Panc1 (cell line): ENCODE results near the gene HMCN2. TPM values are rescaled to one million over a fixed set of nuclear protein-coding genes. Genes with fewer than 3 reads are reported as not detected.

Experiments
- ATAC-seq: fragments of 200-7000 bp; cut with Tn5 transposase; 2 replicates; pipeline ENCODE4 v1.9.1; 2020; ENCODE audit warnings: mild to moderate bottlenecking, moderate library complexity
- BruUV-seq: library from RNA; stranded (reverse); fragments of 400-500 nt; replicated peaks from 2 replicates; lab custom pipeline; 2021; lab: Mats Ljungman, UMichigan
- CTCF ChIA-PET: fragments of 300-600 bp; sonication (Branson Sonifier 250); formaldehyde crosslinking; loops from one replicate; lab custom pipeline; 2022; ENCODE audit warnings: antibody characterized with exemption; lab: Charles Lee
- POLR2A ChIA-PET: fragments of 300-600 bp; sonication (Branson Sonifier 250); formaldehyde crosslinking; loops from one replicate; lab custom pipeline; 2022; ENCODE audit warnings: antibody characterized with exemption; lab: Charles Lee
- DNase-seq: peaks from one replicate; pipeline ENCODE4 v3.0.0-alpha.2; 2010; ENCODE audit warnings: low read depth, low spot score
- H3K27ac ChIP-seq: 2 replicates; pipeline ENCODE4 v1.5.1; 2011; ENCODE audit warnings: mild to moderate bottlenecking, low read length, inconsistent platforms
- H3K27me3 ChIP-seq: fragments of 200-500 bp; sonication (Bioruptor generic); 2 replicates; pipeline ENCODE4 v1.6.0; 2014; ENCODE audit warnings: low read length, inconsistent platforms; ENCODE audit not compliant: control insufficient read depth, insufficient read depth
- H3K36me3 ChIP-seq: fragments of 200-500 bp; sonication (Bioruptor generic); 2 replicates; pipeline ENCODE4 v1.5.1; 2014; ENCODE audit warnings: inconsistent platforms, mild to moderate bottlenecking, low read length, moderate library complexity; ENCODE audit not compliant: control insufficient read depth, insufficient read depth
- H3K4me1 ChIP-seq: 2 replicates; pipeline ENCODE4 v1.5.1; 2011; ENCODE audit warnings: inconsistent platforms, mild to moderate bottlenecking, low read length, moderate library complexity; ENCODE audit not compliant: control insufficient read depth, insufficient read depth
- H3K4me3 ChIP-seq, 2 experiments: 2 replicates each; pipeline ENCODE4 v1.5.1; 2011 to 2012; ENCODE audit warnings: low read depth in 2 of 2, low read length in 2 of 2, mild to moderate bottlenecking in 2 of 2, inconsistent platforms in 1 of 2, moderate library complexity in 1 of 2
- H3K9me3 ChIP-seq: fragments of 200-500 bp; sonication (Bioruptor generic); 2 replicates; pipeline ENCODE4 v1.5.1; 2014; ENCODE audit warnings: low read depth, mild to moderate bottlenecking, inconsistent platforms, low read length, moderate library complexity; ENCODE audit not compliant: control insufficient read depth, insufficient read depth
- POLR2AphosphoS5 ChIP-seq: IDR thresholded peaks from 2 replicates; pipeline ENCODE4 v1.6.1; 2012; ENCODE audit warnings: mild to moderate bottlenecking, low read depth, low read length, moderate library complexity
- SIN3A ChIP-seq: IDR thresholded peaks from 2 replicates; pipeline ENCODE4 v1.6.1; 2012; ENCODE audit warnings: low read depth, mild to moderate bottlenecking, low read length, moderate library complexity, borderline replicate concordance; ENCODE audit not compliant: insufficient read depth
- TCF7L2 ChIP-seq: IDR thresholded peaks from 2 replicates; pipeline ENCODE4 v1.6.1; 2011; ENCODE audit warnings: mild to moderate bottlenecking, low read depth, low read length, inconsistent platforms
- in situ Hi-C: cut with HindIII; loops from 2 replicates; pipeline ENCODE4 v1.10.0; 2016; ENCODE audit warnings: low sequenced_read_pairs, low pct_unique_long_range_greater_than_20kb
- intact Hi-C: fragments of 100-400 bp; cut with micrococcal nuclease; formaldehyde crosslinking; loops from one replicate; pipeline ENCODE4 v1.10.0; 2022; ENCODE audit not compliant: unreplicated experiment
- total RNA-seq: library from RNA; stranded (reverse); gene quantifications from one replicate; pipeline ENCODE4 v1.2.1, GENCODE V29; 2021; ENCODE audit not compliant: unreplicated experiment
- TF ChIP-seq, protein P1 (sequence below): fragments of 450-650 bp; IDR thresholded peaks from 2 replicates; pipeline ENCODE4 v1.5.1; 2017; ENCODE audit warnings: mild to moderate bottlenecking
- TF ChIP-seq, protein P2 (sequence below), 2 experiments: IDR thresholded peaks; 2 replicates each; pipeline ENCODE4 v1.6.1; 2011 to 2012; ENCODE audit warnings: low read depth in 2 of 2, control low read depth in 1 of 2, low read length in 1 of 2, mild to moderate bottlenecking in 1 of 2, moderate library complexity in 1 of 2; ENCODE audit not compliant: insufficient read depth in 1 of 2

The HMCN2 gene
- total RNA-seq, 1 experiment from 2014 or later, result 0.05 TPM

DNA sequence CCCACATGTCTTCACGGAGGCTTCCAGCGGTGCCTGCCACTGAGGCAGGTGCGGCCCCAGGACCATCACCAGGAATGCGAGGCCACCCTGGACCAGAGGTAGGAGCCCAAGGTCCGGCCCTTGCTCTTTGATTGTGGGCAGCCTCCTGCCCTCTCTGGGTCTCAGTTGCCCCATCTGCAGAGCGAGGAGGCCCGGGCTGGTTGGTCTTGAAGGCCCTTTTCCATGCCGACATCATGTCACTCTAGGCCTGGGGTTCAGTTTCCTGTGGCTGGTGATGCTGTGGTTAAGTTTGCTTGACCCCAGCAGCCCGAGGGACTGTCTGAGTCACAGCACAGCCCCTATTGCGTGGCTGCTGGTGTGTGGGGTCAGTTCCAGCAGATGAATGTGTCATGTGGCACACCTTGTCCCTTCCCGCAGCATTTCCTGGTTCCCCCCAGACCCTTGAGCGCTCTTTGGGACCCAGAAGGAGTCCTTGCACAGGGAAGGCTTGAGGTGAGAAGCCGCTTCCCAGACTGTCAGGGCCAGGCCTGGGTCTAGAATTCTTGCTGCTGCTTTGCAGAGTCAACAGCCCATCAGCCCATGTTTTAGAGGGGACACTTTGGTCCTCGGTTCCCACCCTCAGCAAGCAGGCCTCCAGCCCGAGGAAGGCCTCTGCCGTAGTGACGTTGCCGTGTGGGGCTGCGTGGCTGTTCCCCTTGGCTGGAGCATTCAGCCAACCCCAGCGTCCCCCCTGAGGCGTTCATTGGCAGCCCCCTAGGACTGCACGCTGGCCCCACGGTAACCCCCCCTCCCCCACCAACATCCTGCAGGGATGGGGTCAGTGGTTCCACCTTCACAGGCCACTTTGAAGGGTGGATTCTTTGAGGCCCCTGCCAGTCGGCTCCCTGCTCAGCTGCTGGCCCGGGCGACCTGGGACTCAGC lies 31.0 kb upstream of the HMCN2 start:
- ChIA-PET CTCF (no interaction called here), POLR2A (no interaction called here)
- ATAC-seq (no peak), DNase-seq (no peak)
- no peaks in the 10 kb centered on the region for H3K4me1 ChIP-seq
- TF ChIP-seq, protein P1, sequence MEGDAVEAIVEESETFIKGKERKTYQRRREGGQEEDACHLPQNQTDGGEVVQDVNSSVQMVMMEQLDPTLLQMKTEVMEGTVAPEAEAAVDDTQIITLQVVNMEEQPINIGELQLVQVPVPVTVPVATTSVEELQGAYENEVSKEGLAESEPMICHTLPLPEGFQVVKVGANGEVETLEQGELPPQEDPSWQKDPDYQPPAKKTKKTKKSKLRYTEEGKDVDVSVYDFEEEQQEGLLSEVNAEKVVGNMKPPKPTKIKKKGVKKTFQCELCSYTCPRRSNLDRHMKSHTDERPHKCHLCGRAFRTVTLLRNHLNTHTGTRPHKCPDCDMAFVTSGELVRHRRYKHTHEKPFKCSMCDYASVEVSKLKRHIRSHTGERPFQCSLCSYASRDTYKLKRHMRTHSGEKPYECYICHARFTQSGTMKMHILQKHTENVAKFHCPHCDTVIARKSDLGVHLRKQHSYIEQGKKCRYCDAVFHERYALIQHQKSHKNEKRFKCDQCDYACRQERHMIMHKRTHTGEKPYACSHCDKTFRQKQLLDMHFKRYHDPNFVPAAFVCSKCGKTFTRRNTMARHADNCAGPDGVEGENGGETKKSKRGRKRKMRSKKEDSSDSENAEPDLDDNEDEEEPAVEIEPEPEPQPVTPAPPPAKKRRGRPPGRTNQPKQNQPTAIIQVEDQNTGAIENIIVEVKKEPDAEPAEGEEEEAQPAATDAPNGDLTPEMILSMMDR, result no peak
- TF ChIP-seq, protein P2, sequence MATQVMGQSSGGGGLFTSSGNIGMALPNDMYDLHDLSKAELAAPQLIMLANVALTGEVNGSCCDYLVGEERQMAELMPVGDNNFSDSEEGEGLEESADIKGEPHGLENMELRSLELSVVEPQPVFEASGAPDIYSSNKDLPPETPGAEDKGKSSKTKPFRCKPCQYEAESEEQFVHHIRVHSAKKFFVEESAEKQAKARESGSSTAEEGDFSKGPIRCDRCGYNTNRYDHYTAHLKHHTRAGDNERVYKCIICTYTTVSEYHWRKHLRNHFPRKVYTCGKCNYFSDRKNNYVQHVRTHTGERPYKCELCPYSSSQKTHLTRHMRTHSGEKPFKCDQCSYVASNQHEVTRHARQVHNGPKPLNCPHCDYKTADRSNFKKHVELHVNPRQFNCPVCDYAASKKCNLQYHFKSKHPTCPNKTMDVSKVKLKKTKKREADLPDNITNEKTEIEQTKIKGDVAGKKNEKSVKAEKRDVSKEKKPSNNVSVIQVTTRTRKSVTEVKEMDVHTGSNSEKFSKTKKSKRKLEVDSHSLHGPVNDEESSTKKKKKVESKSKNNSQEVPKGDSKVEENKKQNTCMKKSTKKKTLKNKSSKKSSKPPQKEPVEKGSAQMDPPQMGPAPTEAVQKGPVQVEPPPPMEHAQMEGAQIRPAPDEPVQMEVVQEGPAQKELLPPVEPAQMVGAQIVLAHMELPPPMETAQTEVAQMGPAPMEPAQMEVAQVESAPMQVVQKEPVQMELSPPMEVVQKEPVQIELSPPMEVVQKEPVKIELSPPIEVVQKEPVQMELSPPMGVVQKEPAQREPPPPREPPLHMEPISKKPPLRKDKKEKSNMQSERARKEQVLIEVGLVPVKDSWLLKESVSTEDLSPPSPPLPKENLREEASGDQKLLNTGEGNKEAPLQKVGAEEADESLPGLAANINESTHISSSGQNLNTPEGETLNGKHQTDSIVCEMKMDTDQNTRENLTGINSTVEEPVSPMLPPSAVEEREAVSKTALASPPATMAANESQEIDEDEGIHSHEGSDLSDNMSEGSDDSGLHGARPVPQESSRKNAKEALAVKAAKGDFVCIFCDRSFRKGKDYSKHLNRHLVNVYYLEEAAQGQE (IDR thresholded peaks at IDR 0.05; ENCODE audit: insufficient read depth in 1 of 2, low read depth in 2 of 2, low read length in 1 of 2), result no peak
- TF ChIP-seq TCF7L2, result no peak
- no peak for TF ChIP-seq SIN3A
- TF ChIP-seq POLR2AphosphoS5, result no peak
- no peak overlapping the region for H3K4me3 ChIP-seq
- intact Hi-C loops, result no loop called here
- H3K27me3 ChIP-seq, result no peaks in the 10 kb centered on the region
- H3K36me3 ChIP-seq, result no peaks in the 10 kb centered on the region; the same call in 1 of the 2 replicates
- H3K9me3 ChIP-seq, result no peaks in the 10 kb centered on the region
- H3K27ac ChIP-seq, result no peak overlapping the region
- in situ Hi-C loops, result no loop called here
- BruUV-seq, result no TSS peak

DNA sequence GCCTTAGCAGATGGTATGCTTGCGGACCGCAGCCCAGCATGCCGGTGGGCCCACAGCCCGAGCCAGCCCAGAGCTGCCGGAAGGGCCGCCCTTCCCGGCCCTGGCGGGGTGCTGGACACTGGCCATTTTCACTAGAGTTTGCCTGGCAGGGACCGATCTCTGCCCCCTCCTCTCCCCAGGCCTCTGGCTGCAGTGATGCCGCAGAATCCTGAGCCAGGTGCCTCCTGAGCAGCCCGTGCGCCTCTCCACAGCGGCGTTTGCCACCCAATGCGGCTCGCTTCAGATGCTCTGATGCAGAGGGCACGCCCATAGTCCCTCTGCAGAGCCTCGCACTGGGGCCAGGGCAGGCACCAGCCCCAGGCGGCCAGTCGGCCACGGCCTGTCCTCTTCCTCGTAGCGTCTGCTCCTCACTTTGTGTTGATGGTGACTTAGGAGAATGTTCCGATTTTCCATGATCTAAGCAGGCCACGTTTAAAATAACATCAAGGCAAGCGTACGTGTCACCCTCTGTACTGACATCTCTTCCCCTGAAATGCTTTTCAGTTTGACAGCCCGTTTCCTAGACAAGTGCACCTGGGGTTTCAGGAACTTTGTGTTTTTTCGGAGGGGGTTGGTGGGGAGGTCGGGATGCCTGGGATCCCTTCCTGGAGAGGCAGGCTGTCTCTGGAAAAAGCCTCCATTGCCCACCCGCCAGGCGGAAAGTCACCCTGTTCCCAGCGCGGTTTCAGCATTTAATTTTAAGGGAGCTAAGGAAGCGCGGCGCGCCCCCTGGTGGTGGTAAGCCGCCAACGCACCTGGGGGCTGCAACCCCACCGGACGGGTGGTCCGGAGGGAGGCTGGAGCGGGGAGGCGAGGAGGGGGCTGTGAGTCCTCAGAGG lies 29.8 kb upstream of the HMCN2 start:
- no peaks in the 10 kb centered on the region for H3K27me3 ChIP-seq
- BruUV-seq, result no TSS peak
- no peak for DNase-seq
- no peak overlapping the region for H3K27ac ChIP-seq
- POLR2A ChIA-PET, result no interaction called here
- H3K9me3 ChIP-seq, result no peaks in the 10 kb centered on the region
- H3K4me1 ChIP-seq, result no peaks in the 10 kb centered on the region
- in situ Hi-C loops (no loop called here), intact Hi-C loops (no loop called here)
- no peaks in the 10 kb centered on the region for H3K36me3 ChIP-seq
- CTCF ChIA-PET, result interaction anchor here (0.5 to 1.0 kb wide), 6 partner anchors 31 to 430 kb away, joined by 3 to 7 read pairs (median 6); no protein-coding TSS in a partner anchor
- no peak overlapping the region for H3K4me3 ChIP-seq
- TF ChIP-seq, protein P2 (IDR thresholded peaks at IDR 0.05; ENCODE audit: insufficient read depth in 1 of 2, low read depth in 2 of 2, low read length in 1 of 2), result no peak
- TF ChIP-seq POLR2AphosphoS5, result no peak
- TF ChIP-seq, protein P1, result peak; percentile 94
- ATAC-seq, result peak; percentile 37; the same call in 1 of the 2 replicates
